Loucy (cell line): ENCODE data around the gene C2orf80.

ENCODE experiments used
- H2AFZ ChIP-seq: fragments of 200-600 bp; sonication (generic); 2 replicates; pipeline ENCODE4 v1.6.0; 2016; ENCODE audit warnings: antibody characterized with exemption, mild to moderate bottlenecking, low read length, moderate library complexity
- H3F3A ChIP-seq: fragments of 200-600 bp; 2 replicates; pipeline ENCODE4 v1.6.0; 2016; ENCODE audit warnings: antibody characterized with exemption, low read depth, mild to moderate bottlenecking
- H3K27me3 ChIP-seq: fragments of 200-600 bp; sonication (generic); 2 replicates; pipeline ENCODE4 v1.6.1; 2014; ENCODE audit warnings: low read length, mild to moderate bottlenecking; ENCODE audit not compliant: insufficient read depth, poor library complexity, severe bottlenecking
- H3K36me3 ChIP-seq: fragments of 200-600 bp; sonication (generic); 2 replicates; pipeline ENCODE4 v1.6.1; 2016; ENCODE audit warnings: low read length; ENCODE audit not compliant: insufficient read depth
- H3K4me1 ChIP-seq: fragments of 200-600 bp; sonication (generic); 2 replicates; pipeline ENCODE4 v1.5.1; 2014; ENCODE audit warnings: low read length, mild to moderate bottlenecking; ENCODE audit not compliant: insufficient read depth, poor library complexity, severe bottlenecking
- H3K4me2 ChIP-seq: fragments of 200-600 bp; sonication (generic); 2 replicates; pipeline ENCODE4 v1.6.0; 2014; ENCODE audit warnings: antibody characterized with exemption, low read length, low read depth, mild to moderate bottlenecking; ENCODE audit not compliant: poor library complexity, severe bottlenecking
- H3K4me3 ChIP-seq: fragments of 200-600 bp; sonication (generic); 2 replicates; pipeline ENCODE4 v1.5.1; 2014; ENCODE audit warnings: low read length, mild to moderate bottlenecking, mixed read lengths; ENCODE audit not compliant: poor library complexity, severe bottlenecking
- H3K79me2 ChIP-seq: fragments of 200-600 bp; sonication (generic); 2 replicates; pipeline ENCODE4 v1.6.1; 2014; ENCODE audit warnings: low read length; ENCODE audit not compliant: insufficient read depth
- H3K9ac ChIP-seq: fragments of 200-600 bp; sonication (generic); 2 replicates; pipeline ENCODE4 v1.6.0; 2014; ENCODE audit warnings: mild to moderate bottlenecking, low read depth, low read length, moderate library complexity; ENCODE audit not compliant: poor library complexity, severe bottlenecking
- H3K9me2 ChIP-seq: fragments of 200-600 bp; sonication (generic); replicated peaks from 2 replicates; pipeline ENCODE4 v1.6.1; 2016; ENCODE audit warnings: low read depth, low read length, mixed read lengths
- H3K9me3 ChIP-seq: fragments of 200-600 bp; sonication (generic); 2 replicates; pipeline ENCODE4 v1.6.1; 2014; ENCODE audit warnings: mild to moderate bottlenecking, antibody characterized with exemption, low read length, low read depth; ENCODE audit not compliant: insufficient read depth
- H4K20me1 ChIP-seq: fragments of 200-600 bp; sonication (generic); 2 replicates; pipeline ENCODE4 v1.6.0; 2014; ENCODE audit warnings: antibody characterized with exemption, low read length, mild to moderate bottlenecking; ENCODE audit not compliant: insufficient read depth, poor library complexity, severe bottlenecking
- CTCF ChIP-seq: fragments of 200-600 bp; sonication (generic); conservative IDR thresholded peaks from 2 replicates; pipeline ENCODE4 v1.5.1; 2014; ENCODE audit warnings: mild to moderate bottlenecking, antibody characterized with exemption, low read length
- EZH2phosphoT487 ChIP-seq: fragments of 200-600 bp; IDR thresholded peaks from 2 replicates; pipeline ENCODE4 v1.6.1; 2018; ENCODE audit warnings: antibody characterized with exemption, mild to moderate bottlenecking, moderate library complexity, borderline replicate concordance

C2orf80 gene

GRCh38 chr2:208186893-208187292 lies 2.9 kb downstream of the C2orf80 start:
- Histone ChIP-seq H3K27me3 (no peaks in the 10 kb centered on the region), H3K36me3 (no peaks in the 10 kb centered on the region), H3K4me1 (no peaks in the 10 kb centered on the region), H3K9me3 (no peaks in the 10 kb centered on the region), H3K4me2 (no peak overlapping the region), H3K79me2 (no peaks in the 10 kb centered on the region), H2AFZ (no peak overlapping the region), H3K9me2 (no peaks in the 10 kb centered on the region), H3K4me3 (no peak overlapping the region), H3K9ac (no peak overlapping the region), H3F3A (no peaks in the 10 kb centered on the region), H4K20me1 (no peaks in the 10 kb centered on the region)
- TF ChIP-seq EZH2phosphoT487 (no peak), CTCF (no peak)

GRCh38 chr2:208186465-208186864 lies 3.4 kb downstream of the C2orf80 start:
- no peaks in the 10 kb centered on the region for H3K79me2 ChIP-seq
- H3K36me3 ChIP-seq: no peaks in the 10 kb centered on the region
- H3K9me3 ChIP-seq: no peaks in the 10 kb centered on the region
- no peak overlapping the region for H2AFZ ChIP-seq
- no peak overlapping the region for H3K4me3 ChIP-seq
- H3K27me3 ChIP-seq: no peaks in the 10 kb centered on the region
- H3K9me2 ChIP-seq: no peaks in the 10 kb centered on the region
- H4K20me1 ChIP-seq: no peaks in the 10 kb centered on the region
- H3K4me2 ChIP-seq: no peak overlapping the region
- no peaks in the 10 kb centered on the region for H3F3A ChIP-seq
- H3K4me1 ChIP-seq: no peaks in the 10 kb centered on the region
- TF ChIP-seq EZH2phosphoT487 (no peak), CTCF (no peak)
- H3K9ac ChIP-seq: no peak overlapping the region

DNA sequence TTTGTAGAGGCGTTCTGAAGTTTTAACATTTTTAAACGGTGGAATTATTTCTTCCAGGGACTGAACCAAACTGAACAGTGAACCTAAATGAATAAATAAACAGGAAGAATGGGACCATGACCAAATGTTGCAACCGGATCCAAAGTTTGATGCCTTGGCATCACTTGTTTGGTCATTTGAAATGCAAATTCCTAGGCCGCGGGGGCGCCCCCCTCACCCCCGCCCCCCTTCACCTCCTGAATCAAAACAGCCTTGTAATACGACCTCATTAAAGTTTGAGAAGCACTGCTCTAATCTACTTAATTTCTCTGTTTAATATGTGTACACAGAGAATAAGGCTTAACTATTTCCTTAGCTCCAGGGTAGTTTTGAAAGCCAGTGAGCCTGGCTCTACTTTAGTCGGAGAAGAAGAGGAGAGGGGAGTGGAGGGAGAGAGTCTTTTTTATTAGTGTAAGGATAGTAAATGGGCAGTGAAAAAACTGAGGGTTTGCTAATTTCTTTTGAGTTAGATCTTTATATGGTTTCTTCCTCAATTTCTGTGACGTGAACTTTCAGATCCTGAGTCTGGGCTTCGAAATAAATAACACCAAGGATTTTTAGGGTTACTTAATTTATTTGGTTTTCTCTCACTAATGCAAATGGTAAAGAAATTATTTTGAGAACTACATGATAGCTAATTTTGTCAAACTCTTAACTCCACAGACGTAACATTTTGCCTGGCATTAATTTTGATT lies 5.7 kb downstream of the C2orf80 start:
- Histone ChIP-seq H3K9ac (no peak overlapping the region), H3F3A (no peaks in the 10 kb centered on the region), H3K36me3 (no peaks in the 10 kb centered on the region), H3K79me2 (no peaks in the 10 kb centered on the region), H3K9me2 (no peaks in the 10 kb centered on the region), H3K4me3 (no peak overlapping the region), H3K27me3 (no peaks in the 10 kb centered on the region), H4K20me1 (no peaks in the 10 kb centered on the region), H3K9me3 (no peaks in the 10 kb centered on the region), H3K4me2 (no peak overlapping the region), H2AFZ (no peak overlapping the region), H3K4me1 (peaks cover 1% of the 10 kb centered on the region)
- TF ChIP-seq EZH2phosphoT487: no peak
- TF ChIP-seq CTCF: no peak
